Karpas-422 (cell line): ENCODE results near the gene ACD. TPM values are rescaled to one million over a fixed set of nuclear protein-coding genes. Genes with fewer than 3 reads are reported as not detected.
"Not testable (repeated sequence)": the region's sequence is repeated elsewhere in the genome, so short reads cannot be mapped to it uniquely, and the experiment has no call there.

Experiments
- DNase-seq: peaks from one replicate; pipeline ENCODE4 v3.0.0-alpha.2; 2015
- H2AFZ ChIP-seq: fragments of 200-600 bp; sonication (generic); 2 replicates; pipeline ENCODE4 v1.6.1; 2014; ENCODE audit warnings: antibody characterized with exemption, low read length, mixed read lengths
- H3K27ac ChIP-seq: fragments of 200-600 bp; sonication (generic); 2 replicates; pipeline ENCODE4 v1.5.1; 2014; ENCODE audit warnings: mild to moderate bottlenecking, low read length, moderate library complexity
- H3K27me3 ChIP-seq: fragments of 200-600 bp; sonication (generic); 2 replicates; pipeline ENCODE4 v1.6.1; 2014; ENCODE audit warnings: low read length, mixed read lengths
- H3K36me3 ChIP-seq: fragments of 200-600 bp; sonication (generic); 2 replicates; pipeline ENCODE4 v1.6.1; 2014; ENCODE audit warnings: low read length, mixed read lengths; ENCODE audit not compliant: insufficient read depth
- H3K4me1 ChIP-seq: fragments of 200-600 bp; sonication (generic); 2 replicates; pipeline ENCODE4 v1.6.1; 2014; ENCODE audit warnings: mild to moderate bottlenecking, low read length, mixed read lengths
- H3K4me2 ChIP-seq: fragments of 200-600 bp; sonication (generic); 2 replicates; pipeline ENCODE4 v1.6.1; 2014; ENCODE audit warnings: low read length, low read depth, mild to moderate bottlenecking; ENCODE audit not compliant: poor library complexity, severe bottlenecking
- H3K4me3 ChIP-seq: fragments of 200-600 bp; sonication (generic); 2 replicates; pipeline ENCODE4 v1.5.1; 2014; ENCODE audit warnings: mild to moderate bottlenecking, antibody characterized with exemption, low read length, mixed read lengths
- H3K79me2 ChIP-seq: fragments of 200-600 bp; sonication (generic); 2 replicates; pipeline ENCODE4 v1.6.1; 2014; ENCODE audit warnings: mild to moderate bottlenecking, low read length, mixed read lengths
- H3K9ac ChIP-seq: fragments of 200-600 bp; sonication (generic); 2 replicates; pipeline ENCODE4 v1.6.0; 2014; ENCODE audit warnings: low read length
- H3K9me2 ChIP-seq: fragments of 200-600 bp; sonication (generic), shearing (Covaris generic); replicated peaks from 2 replicates; pipeline ENCODE4 v1.6.0; 2014; ENCODE audit warnings: mild to moderate bottlenecking, low read length, moderate library complexity; ENCODE audit not compliant: insufficient read depth
- H3K9me3 ChIP-seq: fragments of 300-700, 200-600 bp; sonication (generic); 2 replicates; pipeline ENCODE4 v1.6.1; 2014; ENCODE audit warnings: low read length, mixed read lengths
- H4K20me1 ChIP-seq: fragments of 200-600 bp; sonication (generic); 2 replicates; pipeline ENCODE4 v1.6.1; 2014; ENCODE audit warnings: mild to moderate bottlenecking, antibody characterized with exemption, low read length, low read depth; ENCODE audit not compliant: insufficient read depth
- total RNA-seq: library from RNA; depleted of rRNA; stranded (reverse); fragments of >200 nt; shearing (Covaris generic); gene quantifications from 2 replicates; pipeline ENCODE4 v1.2.3, GENCODE V29; 2014; ENCODE audit warnings: low replicate concordance

Gene ACD
- total RNA-seq, 1 experiment from 2014 or later = 19.1 TPM

DNA sequence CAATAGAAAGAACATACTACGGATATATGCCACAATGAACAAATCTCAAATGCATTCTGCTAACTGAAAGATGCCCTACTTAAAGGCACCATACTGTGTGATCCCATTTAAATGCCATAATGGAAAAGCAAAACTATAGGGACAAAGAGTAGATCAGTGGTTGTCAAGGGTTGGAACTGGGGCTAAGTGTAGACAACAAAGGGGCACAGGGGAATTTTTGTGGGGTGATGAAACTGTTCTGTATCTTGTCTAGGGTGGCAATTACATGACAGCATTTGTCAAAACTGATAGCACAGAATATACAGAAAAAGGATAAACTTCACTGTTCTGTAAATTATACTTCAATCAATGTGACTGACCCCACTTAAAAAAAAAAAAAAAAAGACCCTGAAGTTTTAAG, 41.4 kb upstream of the ACD start:
- Histone ChIP-seq H3K79me2 (peaks cover 97% of the 10 kb centered on the region), H3K27me3 (no peaks in the 10 kb centered on the region), H2AFZ (no peak overlapping the region)

DNA sequence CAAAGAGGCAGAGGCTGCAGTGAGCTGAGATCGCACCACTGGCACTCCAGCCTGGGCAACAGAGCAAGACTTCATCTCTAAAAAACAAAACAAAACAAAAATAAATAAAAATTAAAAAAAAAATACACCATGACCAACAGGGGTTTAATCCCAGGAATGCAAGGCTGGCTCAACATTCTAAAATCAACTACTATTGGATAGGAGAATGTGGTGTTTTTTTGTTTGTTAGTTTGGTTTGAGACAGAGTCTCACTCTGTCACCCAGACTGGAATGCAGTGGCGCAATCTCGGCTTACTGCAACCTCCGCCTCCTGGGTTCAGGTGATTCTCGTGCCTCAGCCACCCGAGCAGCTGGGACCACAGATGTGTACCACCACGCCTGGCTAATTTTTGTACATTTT, 39.2 kb upstream of the ACD start:
- Histone ChIP-seq H3K4me3 (no peak overlapping the region), H3K36me3 (peaks cover 9% of the 10 kb centered on the region; the same call in 1 of the 2 replicates), H3K27ac (no peak overlapping the region), H3K9ac (no peak overlapping the region), H3K79me2 (peaks cover 97% of the 10 kb centered on the region), H3K27me3 (no peaks in the 10 kb centered on the region), H3K9me2 (no peaks in the 10 kb centered on the region), H2AFZ (no peak overlapping the region), H3K4me2 (no peak overlapping the region), H3K9me3 (no peaks in the 10 kb centered on the region; the same call in 1 of the 2 replicates), H4K20me1 (0 out of 2 replicates have a peak, but pooled peaks cover 6% of the 10 kb centered on the region), H3K4me1 (no peaks in the 10 kb centered on the region)
- DNase-seq = no peak

More for the DNA sequence above, 41.4 kb upstream of the ACD start:
- no peak for DNase-seq
- Histone ChIP-seq H3K9ac (no peak overlapping the region), H4K20me1 (peaks cover 6% of the 10 kb centered on the region; the same call in 1 of the 2 replicates), H3K4me2 (no peak overlapping the region), H3K36me3 (peaks cover 11% of the 10 kb centered on the region; the same call in 1 of the 2 replicates), H3K27ac (no peak overlapping the region), H3K4me1 (peaks cover 4% of the 10 kb centered on the region; the same call in 1 of the 2 replicates), H3K4me3 (no peak overlapping the region), H3K9me2 (no peaks in the 10 kb centered on the region), H3K9me3 (no peaks in the 10 kb centered on the region; the same call in 1 of the 2 replicates)

DNA sequence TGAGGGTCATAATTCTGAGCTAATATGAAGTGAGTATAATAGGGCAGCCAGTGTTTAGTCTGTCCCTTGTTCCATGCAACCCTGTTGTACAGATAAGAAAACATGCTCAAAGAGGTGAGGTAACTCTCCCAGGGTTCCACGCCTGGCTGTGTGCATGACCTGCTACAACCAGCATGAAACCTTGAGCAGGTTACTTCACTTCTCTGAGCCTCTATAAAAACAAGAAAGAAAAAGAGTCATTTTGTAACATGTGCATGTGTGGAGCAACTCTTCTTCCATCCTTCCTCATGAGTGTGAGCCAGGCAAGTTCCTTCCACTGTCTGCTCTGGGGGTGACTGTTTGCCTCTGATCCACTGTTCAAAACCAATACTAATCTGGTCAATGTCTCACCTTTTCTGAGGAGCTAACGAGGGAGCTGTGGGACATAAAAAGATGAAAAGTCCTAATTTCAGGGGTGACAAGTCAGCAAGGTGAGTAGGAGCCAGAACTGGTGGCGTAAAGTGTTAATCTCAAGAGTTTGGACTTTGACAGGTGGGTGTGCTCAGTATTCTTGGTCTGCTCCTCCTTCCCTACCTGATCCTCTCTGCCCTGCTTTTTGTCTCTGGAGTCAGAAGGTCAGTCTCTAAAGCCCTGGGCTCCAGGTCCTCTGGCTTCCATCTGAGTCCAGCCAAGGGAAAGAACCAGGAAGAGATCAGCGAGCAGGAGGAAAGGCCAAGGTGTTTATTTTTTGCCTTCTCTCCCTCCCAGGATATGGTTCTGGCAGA, 37.5 kb upstream of the ACD start:
- H3K9me2 ChIP-seq = no peaks in the 10 kb centered on the region
- H3K79me2 ChIP-seq = peaks cover 96% of the 10 kb centered on the region
- H3K4me2 ChIP-seq = no peak overlapping the region
- DNase-seq = no peak
- H2AFZ ChIP-seq = no peak overlapping the region
- no peak overlapping the region for H3K9ac ChIP-seq
- no peak overlapping the region for H3K4me3 ChIP-seq
- H3K9me3 ChIP-seq = no peaks in the 10 kb centered on the region; the same call in 1 of the 2 replicates
- 0 out of 2 replicates have a peak, but pooled peaks cover 6% of the 10 kb centered on the region for H4K20me1 ChIP-seq
- peaks cover 9% of the 10 kb centered on the region for H3K4me1 ChIP-seq
- no peak overlapping the region for H3K27ac ChIP-seq
- peaks cover 9% of the 10 kb centered on the region; the same call in 1 of the 2 replicates for H3K36me3 ChIP-seq
- H3K27me3 ChIP-seq = no peaks in the 10 kb centered on the region

DNA sequence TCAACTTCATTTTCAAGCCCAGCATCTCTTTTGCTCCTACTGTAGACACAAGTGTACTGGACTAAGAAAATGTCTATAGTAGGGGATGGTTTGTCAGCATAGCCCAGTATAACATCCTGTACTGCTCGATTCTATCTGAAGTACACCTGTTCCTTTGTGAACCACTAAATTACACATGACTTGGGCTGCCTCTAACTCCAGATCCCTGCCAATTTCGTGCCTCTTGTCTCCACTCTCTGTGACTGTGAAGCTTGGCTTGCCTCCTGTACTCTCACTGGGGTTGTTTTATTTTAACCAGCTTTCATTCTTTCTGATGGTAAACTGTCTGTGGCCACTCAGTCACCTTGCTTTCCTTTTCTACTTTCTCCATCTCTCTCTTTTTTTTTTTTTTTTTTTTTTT, 34.6 kb upstream of the ACD start:
- H3K4me1 ChIP-seq = peaks cover 9% of the 10 kb centered on the region
- H3K27me3 ChIP-seq = no peaks in the 10 kb centered on the region
- peaks cover 8% of the 10 kb centered on the region for H3K36me3 ChIP-seq
- no peak overlapping the region for H3K4me3 ChIP-seq
- H4K20me1 ChIP-seq = 0 out of 2 replicates have a peak, but pooled peaks cover 11% of the 10 kb centered on the region
- no peak overlapping the region for H3K27ac ChIP-seq
- no peaks in the 10 kb centered on the region for H3K9me2 ChIP-seq
- peaks cover 99% of the 10 kb centered on the region for H3K79me2 ChIP-seq
- H3K9ac ChIP-seq = no peak overlapping the region
- no peak for DNase-seq
- no peak overlapping the region for H2AFZ ChIP-seq
- H3K4me2 ChIP-seq = no peak overlapping the region
- H3K9me3 ChIP-seq = no peaks in the 10 kb centered on the region

DNA sequence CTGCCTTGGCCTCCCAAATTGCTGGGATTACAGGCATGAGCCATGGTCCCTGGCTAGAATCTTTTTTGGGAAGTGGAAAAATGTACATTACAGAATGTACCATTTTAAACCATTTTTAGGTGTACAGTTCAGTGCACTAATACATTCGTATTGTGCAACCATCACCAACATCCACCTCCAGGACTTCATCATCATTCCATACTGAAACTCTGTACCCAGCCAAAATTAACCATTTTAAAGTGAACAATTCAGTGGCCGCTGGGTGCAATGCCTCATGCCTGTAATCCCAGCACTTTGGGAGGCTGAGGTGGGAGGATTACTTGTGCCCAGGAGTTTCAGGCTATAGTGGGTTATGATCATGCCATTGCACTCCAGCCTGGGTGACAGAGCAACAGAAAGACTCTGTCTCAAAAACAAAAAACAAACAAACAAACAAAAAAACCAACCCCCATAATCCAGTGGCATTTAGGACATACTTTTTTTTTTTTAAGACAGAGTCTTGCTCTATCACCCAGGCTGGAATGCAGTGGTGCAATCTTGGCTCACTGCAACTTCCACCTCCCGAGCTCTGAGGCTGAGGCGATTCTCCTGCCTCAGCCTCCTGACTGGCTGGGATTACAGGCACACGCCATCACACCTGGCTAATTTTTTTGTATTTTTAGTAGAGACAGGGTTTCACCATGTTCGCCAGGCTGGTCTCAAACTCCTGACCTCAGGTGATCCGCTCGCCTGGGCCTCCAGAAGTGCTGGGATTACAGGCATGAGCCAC, 33.6 kb upstream of the ACD start:
- H2AFZ ChIP-seq, H3K36me3 ChIP-seq, H3K4me3 ChIP-seq, DNase-seq, H3K4me2 ChIP-seq, H3K9me3 ChIP-seq, H3K9me2 ChIP-seq, H3K4me1 ChIP-seq, H3K27me3 ChIP-seq, H3K27ac ChIP-seq, H3K9ac ChIP-seq: not testable (repeated sequence)
- Histone ChIP-seq H4K20me1 (0 out of 2 replicates have a peak, but pooled peaks cover 11% of the 10 kb centered on the region), H3K79me2 (peaks cover 95% of the 10 kb centered on the region)

DNA sequence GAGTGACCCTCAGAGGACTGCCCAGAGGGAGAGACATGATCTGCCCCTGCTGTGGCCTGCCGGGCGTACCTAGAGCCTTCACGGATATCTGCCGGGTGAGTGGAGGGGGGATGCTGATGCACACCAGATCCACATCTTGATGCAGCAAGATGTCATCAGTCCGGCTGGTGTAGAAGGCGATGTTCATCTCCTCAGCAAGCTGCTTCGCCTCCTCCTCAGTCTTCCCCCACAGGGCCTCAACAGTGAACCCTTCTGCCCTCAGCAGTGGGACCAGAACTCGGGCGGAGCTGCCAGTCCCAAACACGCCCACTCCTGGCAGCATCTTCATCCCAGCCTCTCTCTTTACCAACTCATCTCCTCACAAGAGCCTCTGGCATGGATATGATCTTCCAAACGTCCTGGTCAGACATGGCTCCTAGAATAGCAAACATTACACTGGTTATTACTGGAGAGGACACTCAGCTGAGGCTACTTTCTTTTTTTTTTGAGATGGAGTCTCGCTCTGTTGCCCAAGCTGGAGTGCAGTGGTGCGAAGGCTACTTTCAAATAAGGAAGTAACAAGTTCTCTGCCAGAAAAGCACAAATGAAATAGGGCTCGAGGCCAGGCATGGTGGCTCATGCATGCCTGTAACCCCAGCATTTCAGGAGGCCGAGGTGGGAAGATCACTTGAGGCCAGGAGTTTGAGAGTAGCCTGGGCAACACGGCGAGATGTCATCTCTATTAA, 25.5 kb upstream of the ACD start:
- Histone ChIP-seq H3K27ac (peak overlapping the region; percentile 86), H3K4me2 (peak overlapping the region; percentile 38), H2AFZ (no peak overlapping the region), H3K36me3 (peaks cover 27% of the 10 kb centered on the region), H3K4me3 (no peak overlapping the region), H3K9ac (no peak overlapping the region; the same call in 1 of the 2 replicates), H3K79me2 (peaks cover 81% of the 10 kb centered on the region), H3K27me3 (no peaks in the 10 kb centered on the region), H4K20me1 (peaks cover 10% of the 10 kb centered on the region; the same call in 1 of the 2 replicates), H3K4me1 (peaks cover 30% of the 10 kb centered on the region), H3K9me3 (no peaks in the 10 kb centered on the region), H3K9me2 (no peaks in the 10 kb centered on the region)
- DNase-seq = peak; percentile 85

DNA sequence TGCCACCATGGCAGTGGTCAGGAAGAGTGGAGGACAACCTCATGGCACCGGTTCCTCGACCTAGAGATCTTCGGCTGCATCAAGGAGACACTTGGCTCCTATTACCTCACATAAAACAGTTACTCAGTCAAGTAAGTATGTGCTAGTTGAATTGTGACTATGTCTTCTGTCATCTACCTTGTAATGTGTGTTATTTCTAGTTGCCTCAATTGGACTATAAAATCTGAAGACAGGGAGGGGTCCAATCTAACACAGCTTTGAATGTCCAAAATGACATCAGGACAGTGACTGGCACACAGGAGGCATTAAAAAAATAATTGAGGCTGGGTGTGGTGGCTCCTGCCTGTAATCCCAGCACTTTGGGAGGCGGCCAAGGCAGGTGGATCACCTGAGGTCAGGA, 23.7 kb upstream of the ACD start:
- no peaks in the 10 kb centered on the region for H3K9me3 ChIP-seq
- H3K9ac ChIP-seq = no peak overlapping the region
- no peak overlapping the region for H3K4me3 ChIP-seq
- no peak overlapping the region for H3K4me2 ChIP-seq
- peaks cover 30% of the 10 kb centered on the region for H3K4me1 ChIP-seq
- H3K27me3 ChIP-seq = no peaks in the 10 kb centered on the region
- no peak for DNase-seq
- H2AFZ ChIP-seq = no peak overlapping the region
- no peaks in the 10 kb centered on the region for H3K9me2 ChIP-seq
- H4K20me1 ChIP-seq = peaks cover 10% of the 10 kb centered on the region; the same call in 1 of the 2 replicates
- peaks cover 71% of the 10 kb centered on the region for H3K79me2 ChIP-seq
- H3K36me3 ChIP-seq = peaks cover 24% of the 10 kb centered on the region
- H3K27ac ChIP-seq = no peak overlapping the region
